ENCODE data around the gene LZTR1. TPM values are rescaled to one million over a fixed set of nuclear protein-coding genes. Genes with fewer than 3 reads are reported as not detected.

The LZTR1 gene
- total RNA-seq, 1 experiment from 2014 or later = 13.5 TPM

- no peak for DNase-seq (ENCODE audit: low read depth)
Measured at GRCh38 chr22:20949698-20950183, 32.4 kb upstream of the LZTR1 start.

DNA sequence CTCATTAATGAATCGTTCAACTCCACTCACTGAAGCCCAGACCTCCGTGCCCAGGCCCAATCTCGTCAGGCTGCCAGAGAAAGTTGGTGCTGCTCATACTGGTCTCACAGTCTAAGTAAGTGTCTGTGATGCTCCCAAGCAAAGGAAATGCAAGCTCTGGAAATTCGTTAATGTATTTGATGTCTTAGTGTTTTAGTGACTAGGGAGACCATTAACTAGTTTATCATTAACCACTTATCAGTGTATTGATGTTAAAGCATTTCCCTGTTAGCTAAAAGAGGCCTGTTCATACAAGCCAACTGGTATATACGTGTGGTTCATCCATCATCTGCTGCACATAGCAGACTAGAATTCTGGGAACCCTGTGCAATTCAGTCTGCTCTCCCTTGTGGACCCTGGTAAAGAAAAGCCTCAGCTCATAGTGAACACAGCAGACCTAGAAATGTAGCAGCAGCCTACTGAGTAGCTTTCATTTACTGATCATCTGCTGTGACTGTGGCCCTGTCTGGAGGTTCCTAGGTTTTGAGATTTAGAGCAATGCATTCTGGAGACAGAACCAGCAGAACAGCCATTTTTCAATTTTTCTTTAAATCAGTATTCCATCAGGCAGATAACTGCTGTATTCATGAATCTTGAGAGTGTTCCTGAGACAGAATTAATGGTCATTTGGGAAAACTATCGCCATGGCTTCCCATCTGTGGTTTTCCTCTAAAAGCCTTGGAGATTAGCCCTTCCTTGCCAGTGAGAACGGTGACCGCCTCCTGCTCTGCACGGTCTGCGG is 30.8 kb upstream of the LZTR1 start:
- no peak for DNase-seq (ENCODE audit: low read depth)

DNA sequence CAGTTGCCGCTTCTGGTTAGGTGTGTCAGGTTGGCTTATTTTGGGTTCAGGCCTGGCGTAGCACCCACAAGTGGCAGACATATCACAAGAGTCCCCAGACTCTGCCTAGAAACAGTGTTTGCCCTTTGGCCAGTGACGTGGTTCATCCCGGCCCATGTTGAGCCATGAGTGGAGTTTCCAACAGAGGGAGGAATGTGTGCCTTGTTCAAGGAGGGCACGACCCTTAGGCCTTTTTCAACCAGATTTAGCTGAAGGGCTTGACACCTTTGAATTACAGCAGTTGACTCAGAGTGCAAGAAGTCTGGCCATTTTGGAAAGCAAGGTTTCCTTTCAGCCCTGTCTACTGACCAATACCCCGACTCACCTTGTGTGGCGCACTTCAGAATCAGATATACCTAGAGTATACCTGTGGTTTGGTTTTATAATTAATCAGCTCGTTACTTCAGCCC is 30.1 kb upstream of the LZTR1 start:
- DNase-seq (ENCODE audit: low read depth) = no peak

DNA sequence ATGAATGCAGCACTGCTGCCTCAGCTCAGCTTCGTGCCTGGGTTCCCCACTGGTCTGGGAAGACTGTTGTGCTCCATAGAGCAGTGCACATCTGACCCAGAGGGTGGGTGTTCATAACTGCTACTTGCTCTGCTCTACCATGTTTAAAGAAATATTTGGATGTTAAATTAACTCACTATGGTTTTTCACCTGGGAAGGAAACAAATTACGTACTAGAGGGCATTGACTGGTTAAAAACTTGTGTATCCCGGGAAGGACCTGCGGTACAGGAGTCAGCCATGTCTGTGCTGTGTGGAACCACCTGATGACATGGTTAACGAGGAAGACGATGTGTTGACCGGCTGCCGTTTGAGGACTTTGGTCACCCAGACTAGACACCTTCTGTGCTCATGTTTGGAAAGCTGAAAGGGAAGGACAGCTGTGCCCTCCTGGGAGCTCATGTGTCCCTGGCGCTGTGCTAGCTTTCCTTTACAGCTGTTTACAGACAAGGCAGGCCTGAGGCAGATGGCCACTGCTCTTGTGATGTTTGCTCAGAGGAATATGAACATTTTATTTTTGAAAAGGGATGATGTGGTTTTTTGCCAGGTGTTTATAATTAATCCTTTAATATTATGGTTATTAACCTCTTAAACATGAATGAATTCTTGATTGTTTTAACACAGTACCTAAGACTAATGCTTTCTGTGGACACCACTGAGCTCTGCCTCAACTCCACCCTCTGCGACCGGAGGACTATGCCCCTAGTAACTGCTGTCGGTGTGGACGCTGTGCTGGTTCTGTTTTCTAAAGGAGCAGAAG is 29.4 kb upstream of the LZTR1 start:
- DNase-seq (ENCODE audit: low read depth) = no peak

GRCh38 chr22:20953342-20953608 is 28.8 kb upstream of the LZTR1 start:
- DNase-seq (ENCODE audit: low read depth) = no peak

DNA sequence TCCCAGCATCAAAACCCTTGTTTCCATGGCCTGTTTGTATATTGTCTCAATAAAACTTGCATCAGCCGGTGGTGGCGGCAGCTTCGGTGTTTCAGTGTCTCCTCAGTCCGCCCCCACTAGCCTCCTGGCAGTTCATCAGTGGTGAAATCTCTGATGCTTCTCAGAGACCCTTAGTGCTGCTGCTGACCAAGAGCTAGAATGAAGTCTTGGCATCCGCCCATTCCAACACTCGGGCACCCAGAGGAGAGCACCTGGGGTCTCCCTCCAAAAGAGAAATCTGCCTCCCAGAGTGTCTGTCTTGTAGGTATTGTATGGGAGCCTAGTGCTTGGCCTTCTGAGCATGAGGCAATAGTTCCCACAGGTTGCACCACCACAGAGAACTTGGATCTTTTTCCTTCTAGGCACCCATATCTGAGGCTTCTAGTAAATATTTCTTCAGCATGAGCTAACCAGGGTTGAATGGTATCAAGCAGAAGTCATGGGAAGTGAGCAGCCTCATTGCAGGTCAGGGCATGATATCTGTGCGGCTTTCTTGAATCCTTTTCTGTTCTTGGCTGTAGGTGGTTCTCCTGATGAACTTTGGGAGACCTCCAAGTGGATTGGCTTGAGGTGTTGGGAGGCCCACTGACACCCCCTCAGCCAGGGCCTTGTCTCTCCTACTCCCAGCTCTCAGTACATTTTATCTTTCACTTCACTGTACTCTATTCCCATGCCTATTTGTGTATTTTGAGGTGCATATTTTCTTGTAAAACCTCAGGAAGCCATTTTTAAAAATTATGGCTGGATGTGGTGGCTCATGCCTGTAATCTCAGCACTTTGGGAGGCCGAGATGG is 28.2 kb upstream of the LZTR1 start:
- DNase-seq (ENCODE audit: low read depth) = no peak

- no peak for DNase-seq (ENCODE audit: low read depth)
Measured at GRCh38 chr22:20955548-20955947, 26.5 kb upstream of the LZTR1 start.

GRCh38 chr22:20956258-20957101 is 25.6 kb upstream of the LZTR1 start:
- no peak for DNase-seq (ENCODE audit: low read depth)

DNA sequence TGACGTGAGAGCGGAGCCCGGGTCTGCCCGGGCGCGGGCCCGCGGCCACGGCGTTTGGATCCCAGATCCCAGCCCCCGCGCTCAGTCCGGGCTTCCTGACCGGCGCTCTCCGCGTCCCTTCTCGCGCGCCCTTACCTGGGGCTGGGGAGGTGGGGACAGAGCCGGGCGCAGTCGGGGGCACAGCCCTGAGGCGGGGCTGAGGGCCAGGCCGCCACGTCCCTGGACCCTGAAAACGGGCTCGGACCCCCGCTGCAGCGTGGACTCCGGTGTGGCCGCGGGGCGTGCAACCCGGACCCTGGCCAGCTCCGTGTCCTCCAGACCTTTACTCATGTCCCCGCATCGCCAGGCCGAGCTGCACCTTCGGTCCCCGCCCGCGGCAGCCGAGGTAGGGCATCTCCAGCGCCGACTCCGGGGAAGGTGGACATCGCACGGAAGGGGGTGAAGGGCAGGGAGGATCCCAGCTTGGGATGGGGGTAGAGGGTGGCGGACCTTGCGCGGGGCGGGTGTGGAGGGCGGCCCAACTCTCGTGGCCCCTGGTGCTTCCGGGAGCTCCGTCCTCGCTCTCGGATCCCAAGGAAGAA is 24.9 kb upstream of the LZTR1 start:
- DNase-seq (ENCODE audit: low read depth) = no peak

DNA sequence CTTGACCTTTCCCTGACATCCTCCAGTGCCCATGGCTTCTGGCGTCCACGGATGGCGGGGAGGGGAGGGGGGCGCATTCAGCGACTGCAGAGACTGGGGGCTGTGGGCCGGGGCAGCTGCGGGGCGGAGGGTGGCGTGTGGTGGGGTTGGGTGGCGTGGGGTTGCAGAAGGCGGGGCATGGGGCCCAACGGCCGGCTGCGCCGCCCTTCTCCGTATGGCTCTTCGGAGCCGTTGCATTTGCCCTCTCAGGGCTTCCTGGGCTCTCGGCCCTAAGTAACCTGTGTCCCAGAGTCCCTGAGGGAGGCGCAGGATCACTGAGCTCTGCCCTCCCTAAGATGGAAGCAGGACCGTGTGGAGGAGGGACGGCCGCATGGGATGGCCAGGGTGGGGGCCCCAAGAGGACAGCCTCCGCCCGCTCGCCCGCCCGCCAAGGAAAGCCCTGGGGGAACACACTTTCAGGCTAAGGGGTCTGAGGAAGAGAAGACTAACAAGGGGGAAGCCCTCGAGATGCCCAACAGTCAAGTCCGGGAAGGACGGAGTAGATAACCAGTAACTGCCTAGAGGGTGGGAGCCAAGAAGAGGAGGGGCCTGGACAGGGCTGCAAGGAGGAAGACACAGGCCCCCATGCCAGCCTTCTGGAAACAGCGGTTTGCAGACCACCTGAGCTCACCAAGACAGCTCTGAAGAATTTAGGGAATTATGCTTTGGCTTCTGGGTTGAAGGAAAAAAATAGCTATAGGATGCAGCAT is 24.2 kb upstream of the LZTR1 start:
- DNase-seq (ENCODE audit: low read depth) = peak; percentile 53

DNA sequence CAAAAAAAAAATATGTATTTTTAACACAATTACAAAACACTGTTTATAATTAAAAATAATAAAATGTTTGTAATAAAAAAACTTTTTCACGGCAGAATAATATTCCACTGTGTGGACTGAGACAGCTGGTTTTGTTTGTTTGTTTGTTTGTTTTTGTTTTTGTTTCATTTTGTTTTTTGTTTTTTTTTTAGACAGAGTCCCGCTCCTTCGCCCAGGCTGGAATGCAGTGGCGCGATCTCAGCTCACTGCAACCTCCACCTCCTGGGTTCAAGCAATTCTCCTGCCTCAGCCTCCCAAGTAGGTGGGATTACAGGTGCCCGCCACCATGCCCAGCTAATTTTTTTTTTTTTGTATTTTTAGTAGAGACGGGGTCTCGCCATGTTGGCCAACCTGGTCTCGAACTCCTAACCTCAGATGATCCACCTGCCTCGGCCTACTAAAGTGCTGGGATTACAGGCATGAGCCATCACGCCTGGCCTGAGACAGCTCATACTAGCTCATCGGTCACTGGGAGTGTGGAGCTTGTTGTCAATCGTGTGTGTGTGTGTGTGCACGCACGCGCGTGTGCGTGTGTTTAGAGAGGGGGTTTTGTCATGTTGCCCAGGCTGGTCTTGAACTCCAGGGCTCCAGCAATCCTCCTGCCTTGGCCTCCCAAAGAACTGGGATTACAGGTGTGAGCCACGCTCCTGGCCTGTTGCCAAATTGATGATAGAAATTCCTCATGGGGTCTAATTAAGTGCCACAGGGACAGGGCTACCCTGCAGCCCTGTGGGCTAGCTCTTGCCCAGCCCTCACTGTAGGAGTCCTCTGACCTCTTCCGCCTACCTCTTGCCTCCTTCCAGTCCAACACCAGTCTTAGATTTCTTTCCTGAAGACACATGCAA is 22.3 kb upstream of the LZTR1 start:
- no peak for DNase-seq (ENCODE audit: low read depth)

DNA sequence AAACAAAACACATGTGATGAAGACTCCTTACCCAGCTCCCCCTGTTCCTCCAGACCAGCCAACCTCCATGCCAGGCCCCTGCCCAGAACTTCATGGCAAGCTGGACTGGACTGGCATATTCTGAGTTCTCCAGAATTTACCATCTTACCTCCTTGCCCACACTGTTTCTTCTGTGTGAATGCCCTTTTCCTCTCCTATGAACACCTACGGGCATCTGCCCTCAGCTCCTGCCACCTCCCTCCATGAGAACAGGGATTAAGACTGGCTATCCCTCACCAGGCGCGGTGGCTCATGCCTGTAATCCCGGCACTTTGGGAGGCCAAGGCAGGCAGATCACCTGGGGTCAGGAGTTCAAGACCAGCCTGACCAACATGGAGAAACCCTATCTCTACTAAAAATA is 21.5 kb upstream of the LZTR1 start:
- no peak for DNase-seq (ENCODE audit: low read depth)

DNA sequence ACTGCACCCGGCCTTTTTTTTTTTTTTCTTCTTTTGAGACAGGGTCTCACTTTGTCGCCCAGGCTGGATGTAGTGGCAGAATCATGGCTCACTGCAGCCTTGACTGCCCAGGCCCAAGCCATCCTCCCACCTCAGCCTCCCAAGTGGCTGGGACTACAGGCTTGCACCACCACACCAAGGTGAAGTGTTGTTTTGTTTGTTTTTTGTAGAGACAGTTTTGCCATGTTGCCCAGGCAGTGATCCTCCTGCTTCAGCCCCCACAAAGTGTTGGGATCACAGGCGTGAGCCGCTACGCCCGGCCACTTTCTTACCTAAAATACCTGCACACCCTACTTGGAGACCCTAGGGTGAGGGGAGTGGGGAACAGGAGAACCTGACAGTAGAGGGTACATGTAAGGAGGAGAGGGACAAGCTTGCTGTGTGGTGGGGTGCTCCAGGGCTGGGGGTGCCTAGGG is 19.6 kb upstream of the LZTR1 start:
- DNase-seq (ENCODE audit: low read depth) = no peak

DNA sequence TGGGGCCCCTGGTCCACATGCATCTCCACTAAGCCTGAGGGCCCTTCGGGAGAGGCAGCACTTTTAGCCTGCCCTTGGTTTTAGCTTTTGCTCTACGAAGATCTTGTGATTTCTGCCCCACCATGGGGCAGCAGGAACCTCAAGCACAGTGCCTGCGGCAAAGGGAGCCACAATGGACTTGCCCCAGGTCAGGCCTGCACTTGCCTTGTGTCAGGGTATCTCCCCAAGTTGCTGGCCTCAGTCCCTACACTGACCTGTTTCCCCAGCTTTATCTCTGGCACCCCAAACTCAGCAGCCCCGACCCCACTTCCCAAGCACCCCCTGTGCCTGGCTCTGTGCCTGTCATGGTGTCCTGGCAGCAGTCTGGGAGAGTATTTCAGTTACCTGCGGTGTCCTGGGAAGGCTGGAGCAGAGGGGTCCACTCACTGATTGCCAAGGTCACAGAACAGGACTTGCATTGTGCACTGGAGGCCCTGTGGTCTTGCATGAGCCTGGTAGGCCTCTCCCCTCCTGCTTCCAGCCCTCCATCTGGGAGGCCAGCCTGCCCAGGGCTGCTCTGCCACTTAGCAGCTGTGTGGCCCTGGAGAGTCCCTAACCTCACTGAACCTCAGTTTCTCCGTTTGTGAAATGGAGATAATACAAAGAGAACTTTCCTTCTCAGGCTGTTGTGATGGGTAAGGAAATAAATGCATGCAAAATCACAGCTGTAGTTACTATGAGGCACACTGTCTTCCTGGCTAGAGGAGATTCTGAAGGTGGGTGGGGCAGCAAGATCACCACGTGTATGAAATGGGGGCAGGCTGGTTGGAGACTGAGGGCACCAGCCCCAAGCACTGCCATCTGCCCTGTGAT is 18.7 kb upstream of the LZTR1 start:
- DNase-seq (ENCODE audit: low read depth) = no peak

GRCh38 chr22:20964090-20964798 is 17.9 kb upstream of the LZTR1 start:
- DNase-seq (ENCODE audit: low read depth) = no peak

- no peak for DNase-seq (ENCODE audit: low read depth)
Measured at GRCh38 chr22:20964799-20965103, 17.3 kb upstream of the LZTR1 start.

DNA sequence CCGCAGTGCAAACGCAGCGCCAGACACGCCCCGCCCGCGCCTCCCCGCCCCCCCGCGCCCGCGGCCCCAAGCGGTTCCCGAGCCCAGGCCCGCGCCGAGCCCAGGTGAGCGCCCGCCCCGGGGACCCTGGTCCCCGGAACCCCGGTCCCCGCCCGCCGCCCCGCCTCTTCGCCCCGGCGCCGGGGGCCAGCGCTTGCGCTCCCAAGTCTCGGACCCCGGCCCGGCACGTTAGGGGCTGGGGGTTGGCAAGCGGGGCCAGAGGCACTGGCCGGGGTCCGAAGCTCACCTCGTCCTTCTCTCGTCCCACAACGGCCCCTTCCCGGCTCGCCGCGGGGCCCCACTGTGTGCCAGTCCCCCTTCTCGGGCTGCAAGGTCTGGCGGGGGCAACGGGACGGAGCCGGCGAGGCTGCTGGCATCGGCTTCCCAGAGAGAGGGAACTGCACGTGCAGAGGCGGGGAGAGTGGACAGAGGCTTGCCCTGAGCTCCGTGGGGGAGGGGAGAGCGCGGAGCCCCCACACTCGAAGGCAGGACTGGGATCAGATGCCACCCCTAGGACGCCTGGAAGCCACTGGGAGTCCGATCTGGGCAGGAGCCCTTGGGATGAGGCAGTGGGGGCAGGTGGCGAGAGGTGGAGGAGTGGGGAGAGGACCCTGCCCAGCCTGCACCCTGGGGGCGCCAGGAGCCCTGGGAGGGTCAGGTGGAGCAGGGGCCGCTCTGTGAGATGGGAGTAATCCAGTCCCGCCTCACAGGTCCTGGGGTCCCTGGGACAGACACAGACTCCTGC is 16.8 kb upstream of the LZTR1 start:
- no peak for DNase-seq (ENCODE audit: low read depth)
